GM21515 (cell line): ENCODE data around the gene APOC4.
"Not testable (repeated sequence)": the region's sequence is repeated elsewhere in the genome, so short reads cannot be mapped to it uniquely, and the experiment has no call there.

Experiments used
- ATAC-seq: cut with Tn5 transposase; IDR thresholded peaks from one replicate; pipeline ENCODE4 v1.9.1; 2021; ENCODE audit not compliant: unreplicated experiment

Gene APOC4

GRCh38 chr19:44914433-44915206 is 27.4 kb upstream of the APOC4 start, which contains the start of gene APOC1:
TSS of gene APOC1 (plus strand) at chr19:44914608. CDS start at chr19:44914892, 284 bp downstream.
- peak; percentile 84 for ATAC-seq

DNA sequence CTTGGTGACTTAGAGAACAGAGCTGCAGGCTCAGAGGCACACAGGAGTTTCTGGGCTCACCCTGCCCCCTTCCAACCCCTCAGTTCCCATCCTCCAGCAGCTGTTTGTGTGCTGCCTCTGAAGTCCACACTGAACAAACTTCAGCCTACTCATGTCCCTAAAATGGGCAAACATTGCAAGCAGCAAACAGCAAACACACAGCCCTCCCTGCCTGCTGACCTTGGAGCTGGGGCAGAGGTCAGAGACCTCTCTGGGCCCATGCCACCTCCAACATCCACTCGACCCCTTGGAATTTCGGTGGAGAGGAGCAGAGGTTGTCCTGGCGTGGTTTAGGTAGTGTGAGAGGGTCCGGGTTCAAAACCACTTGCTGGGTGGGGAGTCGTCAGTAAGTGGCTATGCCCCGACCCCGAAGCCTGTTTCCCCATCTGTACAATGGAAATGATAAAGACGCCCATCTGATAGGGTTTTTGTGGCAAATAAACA is 17.8 kb upstream of the APOC4 start:
- no peak for ATAC-seq

- no peak for ATAC-seq
Observed at GRCh38 chr19:44925114-44925891, 16.7 kb upstream of the APOC4 start.

GRCh38 chr19:44926245-44927077 is 15.6 kb upstream of the APOC4 start:
- ATAC-seq = not testable (repeated sequence)

DNA sequence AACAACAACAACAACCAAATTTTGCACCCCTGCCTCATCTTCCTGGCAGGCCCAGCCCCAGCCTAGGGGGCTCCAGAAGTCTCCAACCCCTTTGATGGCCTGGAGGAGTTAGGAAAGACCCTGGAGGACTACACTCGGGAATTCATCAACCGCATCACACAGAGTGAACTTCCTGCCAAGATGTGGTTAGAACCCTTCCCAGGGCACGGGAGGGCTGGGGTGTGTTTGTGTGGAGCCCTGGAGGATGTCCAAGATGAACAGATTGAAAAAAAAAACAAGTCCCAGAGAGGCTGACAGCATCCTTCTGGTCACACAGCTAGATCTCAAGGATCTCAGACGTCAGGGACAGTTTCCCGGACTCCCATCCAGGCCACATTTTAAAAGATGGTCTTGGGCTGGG is 14.3 kb upstream of the APOC4 start:
- no peak for ATAC-seq

DNA sequence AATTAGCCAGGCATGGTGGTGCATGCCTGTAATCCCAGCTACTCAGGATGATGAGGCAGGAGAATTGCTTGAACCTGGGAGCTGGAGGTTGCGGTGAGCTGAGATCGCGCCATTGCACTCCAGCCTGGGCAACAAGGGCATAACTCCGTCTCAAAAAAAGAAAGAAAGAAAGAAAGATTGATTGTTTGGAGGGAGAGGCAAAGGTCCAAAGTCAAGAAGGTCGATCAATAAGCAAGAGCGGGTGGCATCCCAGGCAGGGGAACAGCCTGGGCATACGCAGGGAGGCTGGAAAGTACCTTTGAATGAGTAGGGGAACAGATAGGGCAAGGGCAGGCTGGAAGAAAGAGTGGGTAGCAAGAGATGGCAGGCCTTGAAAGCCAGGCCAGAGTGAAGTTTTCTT is 11.9 kb upstream of the APOC4 start:
- ATAC-seq = no peak

DNA sequence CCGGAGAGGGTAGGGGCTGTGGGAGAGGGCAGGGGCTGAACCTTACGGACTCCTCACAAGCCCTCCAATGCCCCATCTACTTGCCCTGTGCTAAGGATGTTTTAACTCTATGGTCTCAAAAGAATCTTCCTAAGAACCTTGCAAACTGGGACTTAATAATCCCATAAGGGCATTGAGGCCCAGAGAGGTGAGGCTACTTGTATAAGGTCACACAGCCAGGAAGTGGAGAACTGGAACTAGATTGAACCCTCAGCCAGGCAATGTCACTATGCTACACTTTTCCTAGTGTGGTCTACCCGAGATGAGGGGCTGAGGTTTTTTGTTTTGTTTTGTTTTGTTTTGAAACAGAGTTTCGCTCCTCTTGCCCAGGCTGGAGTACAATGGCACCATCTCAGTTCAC is 10.5 kb upstream of the APOC4 start:
- ATAC-seq = no peak

DNA sequence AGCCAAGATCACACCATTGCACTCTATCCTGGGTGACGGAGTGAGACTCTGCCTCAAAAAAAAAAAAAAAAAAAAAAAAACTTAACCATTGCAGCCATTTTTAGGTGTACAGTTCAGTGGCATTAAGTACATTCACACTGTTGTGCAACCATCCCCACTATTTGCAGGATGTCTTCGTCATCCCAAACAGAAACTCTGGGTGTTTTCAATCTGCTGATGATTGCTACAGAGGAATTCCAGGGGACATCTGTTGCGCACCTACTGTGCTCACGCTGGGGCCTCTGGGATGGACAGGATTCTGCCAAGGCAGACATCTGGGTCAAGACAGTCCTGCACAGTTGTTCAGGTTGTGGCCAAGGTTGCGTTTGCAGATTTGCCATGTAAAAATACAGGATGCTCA is 2.4 kb upstream of the APOC4 start:
- no peak for ATAC-seq

GRCh38 chr19:44943801-44944249 is 1.8 kb downstream of the APOC4 start:
- ATAC-seq = no peak

DNA sequence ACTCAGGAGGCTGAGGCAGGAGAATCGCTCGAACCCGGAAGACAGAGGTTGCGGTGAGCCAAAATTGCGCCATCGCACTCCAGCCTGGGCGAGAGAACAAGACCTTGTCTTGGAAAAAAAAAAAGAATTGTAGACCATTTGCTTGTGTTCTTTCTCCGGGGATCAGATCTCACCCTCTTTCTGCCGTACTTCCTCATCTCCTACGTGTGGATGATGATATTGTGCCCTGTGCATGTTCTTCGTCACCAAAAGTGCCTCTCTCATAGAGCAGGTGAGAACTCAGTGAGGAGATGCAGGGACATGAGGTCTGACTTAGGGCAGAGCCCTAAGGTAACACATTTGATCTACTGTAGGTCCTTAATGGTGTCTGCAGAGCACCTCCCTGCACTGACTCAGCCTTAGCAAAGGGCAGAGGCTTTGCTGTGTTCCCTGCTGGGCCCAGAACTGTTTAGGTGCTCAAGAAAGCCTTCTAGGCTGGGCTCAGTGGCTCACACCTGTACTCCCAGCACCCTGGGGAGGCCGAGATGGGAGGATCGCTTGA is 5.1 kb downstream of the APOC4 start:
- ATAC-seq = no peak

GRCh38 chr19:44948237-44948636 is 6.2 kb downstream of the APOC4 start:
- ATAC-seq = no peak

GRCh38 chr19:44948763-44949374 is 6.8 kb downstream of the APOC4 start:
- no peak for ATAC-seq

GRCh38 chr19:44949550-44949949 is 7.5 kb downstream of the APOC4 start:
- no peak for ATAC-seq

GRCh38 chr19:44951179-44952159 is 9.4 kb downstream of the APOC4 start:
- ATAC-seq = no peak

DNA sequence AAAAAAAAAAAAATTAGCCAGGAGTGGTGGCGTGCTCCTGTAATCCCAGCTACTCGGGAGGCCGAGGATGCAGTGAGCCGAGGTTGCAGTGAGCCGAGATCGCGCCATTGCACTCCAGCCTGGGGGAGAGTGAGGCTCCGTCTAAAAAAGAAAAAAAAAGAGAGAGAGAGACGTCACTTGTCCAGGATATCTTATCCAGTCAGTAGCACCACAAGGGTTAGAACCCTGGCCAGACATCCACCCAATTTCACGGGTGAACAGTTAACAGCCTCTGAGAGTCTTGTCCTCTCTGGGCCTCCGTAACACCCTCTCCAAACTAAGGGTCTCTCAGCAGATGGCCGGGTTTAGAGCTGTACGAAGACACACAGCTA is 12.2 kb downstream of the APOC4 start:
- ATAC-seq = peak; percentile 13

GRCh38 chr19:44954649-44955504 is 12.8 kb downstream of the APOC4 start, which contains the start of gene CLPTM1:
TSS of gene CLPTM1 (plus strand) at chr19:44955380. CDS start at chr19:44955396, 16 bp downstream.
- peak; percentile 76 for ATAC-seq

DNA sequence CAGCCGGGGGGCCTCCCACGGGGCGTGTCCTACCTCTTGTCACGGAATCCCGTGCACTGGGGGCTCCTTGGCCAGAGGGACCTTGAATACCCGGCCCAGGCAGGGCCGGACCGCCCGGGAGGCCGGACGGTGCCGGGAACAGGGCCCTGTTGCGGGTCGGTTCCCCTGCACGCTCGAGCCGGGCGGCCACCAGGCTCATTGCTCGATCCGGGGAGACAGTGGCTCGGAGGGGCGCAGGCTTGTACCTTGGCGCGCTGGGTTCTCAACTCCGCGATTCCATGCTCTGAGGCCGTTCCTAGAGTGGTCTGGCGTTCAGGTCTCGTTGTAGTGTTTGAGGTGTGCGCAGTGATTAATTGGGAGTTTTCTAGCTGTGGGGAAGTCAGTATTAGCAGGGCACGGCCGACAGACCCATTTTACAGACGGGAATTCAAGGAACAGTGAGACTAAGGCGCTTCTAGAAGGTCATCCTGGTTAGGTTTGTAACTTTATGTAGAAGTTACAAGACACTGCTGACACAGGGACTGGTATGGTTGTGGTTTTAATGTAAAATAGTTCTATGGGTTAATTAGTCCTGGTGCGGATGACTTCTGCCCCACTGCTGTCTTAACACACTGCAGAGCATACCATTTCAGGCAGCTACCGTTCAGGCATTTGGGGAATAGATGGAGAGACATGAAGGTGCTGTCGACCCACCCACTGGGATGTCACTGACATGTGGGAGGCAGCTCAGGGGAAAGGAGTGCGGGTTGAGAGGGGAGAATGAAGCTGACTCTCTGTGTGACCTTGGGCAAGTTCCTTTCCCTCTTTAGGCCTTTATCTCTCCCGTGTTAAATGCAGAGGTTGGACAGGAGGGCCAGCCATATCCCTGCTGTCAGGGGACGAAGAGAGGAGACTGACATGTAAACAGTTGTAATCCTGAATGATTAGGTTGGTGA is 13.7 kb downstream of the APOC4 start:
- ATAC-seq = peak; percentile 22
